GM08714 (cell line): ENCODE measurements around the gene FNBP1L.

Experiments used
- H3K4me3 ChIP-seq: fragments of 200-500 bp; sonication (Bioruptor generic); 2 replicates; pipeline ENCODE4 v1.5.1; 2014; ENCODE audit warnings: mild to moderate bottlenecking, low read length, inconsistent platforms
- ZNF274 ChIP-seq: IDR thresholded peaks from 2 replicates; pipeline ENCODE4 v1.6.1; 2012; ENCODE audit warnings: mild to moderate bottlenecking, low read depth, low read length

The FNBP1L gene

DNA sequence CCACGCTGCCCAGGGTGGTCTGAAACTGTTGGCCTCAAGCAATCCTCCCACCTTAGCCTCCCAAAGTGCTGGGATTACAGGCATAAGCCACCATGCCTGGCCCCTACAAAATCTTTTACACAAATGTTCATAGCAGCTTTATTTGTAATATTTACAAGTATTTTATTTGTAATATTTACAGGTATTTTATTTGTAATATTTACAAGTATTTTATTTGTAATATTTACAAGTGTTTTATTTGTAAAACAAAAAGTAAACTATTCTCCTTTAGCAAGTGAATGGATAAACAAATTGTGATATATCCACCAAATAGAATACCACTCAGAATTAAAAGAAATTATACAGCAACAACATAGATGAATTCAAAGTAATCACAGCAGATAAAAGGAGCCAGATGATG lies 11.4 kb upstream of the FNBP1L start:
- H3K4me3 ChIP-seq: no peak overlapping the region
- TF ChIP-seq ZNF274: no peak

DNA sequence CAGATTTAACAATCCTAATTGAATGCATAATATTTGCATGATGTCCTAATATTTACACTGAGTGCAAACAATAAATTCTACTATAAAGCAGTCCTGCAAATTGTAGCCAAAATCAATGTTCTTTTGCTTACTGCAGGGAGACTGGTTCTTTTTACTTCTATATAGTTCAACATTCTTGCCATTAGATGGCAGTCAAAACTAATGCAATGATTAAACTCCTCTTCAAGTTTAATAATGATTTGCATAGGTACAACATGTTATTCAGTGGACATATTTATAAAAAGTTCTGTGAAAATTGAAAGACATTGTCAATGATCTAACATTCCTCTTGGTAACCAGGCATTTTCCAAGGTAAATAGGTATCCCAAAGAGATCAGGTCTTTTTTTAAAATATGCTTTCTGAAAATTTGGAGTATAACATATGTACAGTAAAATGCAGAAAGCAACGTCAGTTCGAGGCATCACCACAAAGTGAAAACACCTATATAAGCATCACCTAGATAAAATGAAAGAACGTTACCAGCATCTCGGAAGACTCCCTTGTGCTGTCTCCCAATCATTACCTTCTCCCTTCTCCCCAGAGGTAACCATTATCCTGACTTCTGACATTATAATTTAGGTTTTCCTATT lies 9.8 kb upstream of the FNBP1L start:
- H3K4me3 ChIP-seq: no peak overlapping the region
- TF ChIP-seq ZNF274: no peak

- no peak for TF ChIP-seq ZNF274
- H3K4me3 ChIP-seq: no peak overlapping the region
Observed at GRCh38 chr1:93438716-93439115, 9.2 kb upstream of the FNBP1L start.

DNA sequence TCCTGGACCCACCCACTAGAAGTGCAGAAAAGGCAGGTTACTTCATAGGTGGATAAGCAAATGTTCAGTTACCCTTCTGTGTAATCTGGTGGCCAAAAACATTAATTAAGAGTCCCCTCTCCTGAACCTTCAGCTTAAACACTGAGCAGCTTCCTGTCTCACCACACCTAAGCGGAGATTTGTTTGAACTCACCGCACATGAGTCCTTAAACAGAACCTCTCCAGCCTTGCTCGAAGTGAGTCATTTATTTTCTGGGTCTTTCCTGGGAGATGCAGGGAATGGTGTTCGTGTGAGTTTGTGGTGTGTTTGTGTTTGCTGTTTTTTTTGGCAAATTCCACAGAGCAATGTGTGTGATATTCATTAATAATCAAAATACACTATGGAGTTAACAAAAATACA lies 7.6 kb upstream of the FNBP1L start:
- TF ChIP-seq ZNF274: no peak
- no peak overlapping the region for H3K4me3 ChIP-seq

GRCh38 chr1:93440706-93441105 lies 7.2 kb upstream of the FNBP1L start:
- no peak for TF ChIP-seq ZNF274
- no peak overlapping the region for H3K4me3 ChIP-seq

- no peak for TF ChIP-seq ZNF274
- H3K4me3 ChIP-seq: no peak overlapping the region
Observed at GRCh38 chr1:93441589-93441988, 6.3 kb upstream of the FNBP1L start.

GRCh38 chr1:93442008-93442666 lies 5.8 kb upstream of the FNBP1L start:
- TF ChIP-seq ZNF274: no peak
- no peak overlapping the region for H3K4me3 ChIP-seq

DNA sequence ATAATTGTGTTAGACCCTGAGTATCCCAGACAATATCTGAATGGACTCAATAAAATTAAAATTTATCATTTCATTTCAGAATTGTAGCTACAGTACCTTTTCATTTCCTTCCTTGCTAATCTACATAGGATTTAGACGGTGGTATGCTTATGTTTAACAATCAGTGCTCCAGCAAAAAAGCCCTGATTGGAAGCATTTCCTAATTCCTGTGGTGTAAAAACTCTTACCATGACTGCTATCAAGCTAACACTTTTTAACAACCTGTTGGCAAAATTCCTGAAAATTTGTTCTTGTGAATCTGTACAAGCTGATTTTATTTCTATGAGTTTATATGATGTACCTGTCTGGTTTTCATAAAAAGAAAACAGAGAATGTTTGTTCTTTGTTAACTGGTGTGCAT lies 5.2 kb upstream of the FNBP1L start:
- no peak overlapping the region for H3K4me3 ChIP-seq

GRCh38 chr1:93443454-93443853 lies 4.5 kb upstream of the FNBP1L start:
- no peak overlapping the region for H3K4me3 ChIP-seq
- no peak for TF ChIP-seq ZNF274

More for the DNA sequence above, 5.2 kb upstream of the FNBP1L start:
- no peak for TF ChIP-seq ZNF274

DNA sequence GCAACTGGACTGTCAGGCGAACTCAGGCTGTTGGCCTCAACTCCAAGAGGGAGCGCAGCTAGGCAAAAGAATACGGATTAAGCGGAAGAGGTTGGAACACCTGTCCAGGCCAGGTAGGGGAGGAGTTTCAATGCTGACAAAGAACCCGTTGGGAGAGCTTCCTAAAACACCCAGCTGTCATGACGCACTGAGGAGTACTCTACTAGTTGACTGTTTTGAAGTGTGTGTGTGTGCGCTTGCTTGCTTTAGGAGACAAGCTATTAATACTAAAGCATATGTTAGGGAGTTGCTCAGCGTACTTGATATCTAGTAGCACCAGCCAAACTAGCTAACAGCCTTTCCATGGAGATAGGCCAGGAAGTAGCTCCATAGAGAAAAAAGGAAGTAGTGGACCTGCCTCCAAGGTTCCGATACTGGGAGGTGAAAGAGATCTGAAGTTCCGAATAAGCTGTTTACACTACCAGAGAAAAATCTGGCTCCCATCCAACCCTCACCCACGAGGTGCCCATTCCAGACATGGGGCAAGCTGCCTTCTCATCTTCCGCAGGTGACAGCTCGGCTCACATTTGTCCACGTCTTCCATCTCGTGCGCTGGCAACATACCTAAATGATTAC lies 974 bp upstream of the FNBP1L start:
- no peak overlapping the region for H3K4me3 ChIP-seq
- no peak for TF ChIP-seq ZNF274

GRCh38 chr1:93448292-93448982 lies 519 bp downstream of the FNBP1L start:
- no peak for TF ChIP-seq ZNF274
- peak overlapping the region; percentile 54 for H3K4me3 ChIP-seq

- H3K4me3 ChIP-seq: peak overlapping the region; percentile 54
- TF ChIP-seq ZNF274: no peak
Observed at GRCh38 chr1:93448983-93449804, 1.3 kb downstream of the FNBP1L start.

DNA sequence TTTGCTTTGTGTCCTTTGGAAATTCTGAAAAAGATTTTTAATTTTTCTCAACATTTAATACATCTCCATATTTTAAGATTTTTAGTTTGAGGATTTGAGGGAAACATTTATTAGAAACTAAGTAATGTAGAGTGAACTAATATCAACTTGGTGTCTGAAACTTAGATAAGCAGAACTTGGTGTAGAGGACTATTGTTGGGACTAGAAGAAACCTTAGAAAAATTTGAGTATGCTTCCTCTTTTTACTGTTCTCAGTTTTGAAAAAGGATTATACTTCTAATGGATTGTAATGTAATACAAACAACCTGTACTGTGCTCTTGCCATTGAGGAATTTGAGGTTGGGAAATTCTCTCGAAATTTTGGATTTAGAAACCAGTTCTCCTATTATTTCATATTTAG lies 2.4 kb downstream of the FNBP1L start:
- no peak for TF ChIP-seq ZNF274
- no peak overlapping the region for H3K4me3 ChIP-seq

DNA sequence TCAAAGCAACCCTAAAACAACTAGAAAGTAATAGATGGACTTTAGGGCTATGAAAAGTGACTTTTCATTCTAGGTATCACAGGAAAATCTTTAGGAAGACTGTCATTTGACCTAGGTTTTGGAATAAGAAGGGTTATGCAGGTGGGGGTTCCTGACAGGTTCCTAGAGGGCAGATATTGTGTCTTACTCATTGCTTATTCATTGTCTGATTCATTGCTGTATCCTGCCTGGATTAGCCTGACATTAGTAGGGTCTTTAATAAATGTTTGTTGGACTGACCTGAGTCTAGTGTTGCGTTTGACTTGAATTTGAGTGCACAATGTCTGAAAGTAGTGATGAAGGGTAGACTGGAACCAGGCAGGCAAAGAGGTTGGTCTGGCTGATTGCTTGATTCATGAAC lies 6.0 kb downstream of the FNBP1L start:
- H3K4me3 ChIP-seq: no peak overlapping the region
- TF ChIP-seq ZNF274: no peak
